ENCODE data around the gene PDE4A.

- no peak for TF ChIP-seq PPARA (CRISPR knock-in tag; IDR thresholded peaks at IDR 0.05; ENCODE audit: borderline replicate concordance)
- no peak for TF ChIP-seq PATZ1 (CRISPR knock-in tag; IDR thresholded peaks at IDR 0.05; ENCODE audit: borderline replicate concordance)
Observed at GRCh38 chr19:10518444-10519361, 98.4 kb downstream of the PDE4A start.
